NB4 (cell line): ENCODE data around the gene RAB11B.

ENCODE experiments used
- DNase-seq: peaks from one replicate; pipeline ENCODE4 v3.0.0; 2010; ENCODE audit warnings: low read depth
- H3K4me3 ChIP-seq: one replicate; pipeline ENCODE4 v1.5.1; 2011; ENCODE audit warnings: mild to moderate bottlenecking, low read depth, low read length, moderate library complexity
- MYC ChIP-seq: IDR thresholded peaks from 2 replicates; pipeline ENCODE4 v1.6.1; 2011; ENCODE audit warnings: low read depth, low read length
- POLR2A ChIP-seq: IDR thresholded peaks from 2 replicates; pipeline ENCODE4 v1.6.1; 2011; ENCODE audit warnings: mild to moderate bottlenecking; ENCODE audit not compliant: insufficient read length; ENCODE audit errors: extremely low read depth
- TF ChIP-seq, protein P1 (sequence below): IDR thresholded peaks from 2 replicates; pipeline ENCODE4 v1.6.1; 2011; ENCODE audit warnings: low read depth, low read length
- TF ChIP-seq, protein P2 (sequence below): IDR thresholded peaks from one replicate; pipeline ENCODE4 v1.5.1; 2012; ENCODE audit warnings: low read depth, low read length

RAB11B gene

DNA sequence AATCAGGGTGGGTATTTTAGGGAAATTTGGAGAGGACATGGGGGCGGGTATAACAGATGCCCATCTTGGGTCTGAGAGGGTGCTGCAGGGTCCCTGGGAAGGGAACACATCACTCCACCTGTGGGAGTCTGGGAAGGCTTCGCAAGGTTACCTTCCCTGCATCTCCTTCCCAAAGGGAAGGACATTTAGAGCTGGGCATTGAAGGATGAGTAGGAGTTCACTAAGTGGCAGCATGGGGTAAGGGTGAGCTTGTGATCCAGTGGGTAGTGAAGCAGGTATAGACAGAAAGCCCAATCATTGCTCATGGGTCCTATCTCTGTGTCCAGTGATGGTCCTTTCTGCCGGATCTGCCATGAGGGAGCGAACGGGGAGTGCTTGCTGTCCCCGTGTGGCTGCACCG is 36.1 kb downstream of the RAB11B start:
- TF ChIP-seq MYC (no peak), POLR2A (no peak)
- TF ChIP-seq, protein P1, sequence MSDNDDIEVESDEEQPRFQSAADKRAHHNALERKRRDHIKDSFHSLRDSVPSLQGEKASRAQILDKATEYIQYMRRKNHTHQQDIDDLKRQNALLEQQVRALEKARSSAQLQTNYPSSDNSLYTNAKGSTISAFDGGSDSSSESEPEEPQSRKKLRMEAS, result no peak
- TF ChIP-seq, protein P2, sequence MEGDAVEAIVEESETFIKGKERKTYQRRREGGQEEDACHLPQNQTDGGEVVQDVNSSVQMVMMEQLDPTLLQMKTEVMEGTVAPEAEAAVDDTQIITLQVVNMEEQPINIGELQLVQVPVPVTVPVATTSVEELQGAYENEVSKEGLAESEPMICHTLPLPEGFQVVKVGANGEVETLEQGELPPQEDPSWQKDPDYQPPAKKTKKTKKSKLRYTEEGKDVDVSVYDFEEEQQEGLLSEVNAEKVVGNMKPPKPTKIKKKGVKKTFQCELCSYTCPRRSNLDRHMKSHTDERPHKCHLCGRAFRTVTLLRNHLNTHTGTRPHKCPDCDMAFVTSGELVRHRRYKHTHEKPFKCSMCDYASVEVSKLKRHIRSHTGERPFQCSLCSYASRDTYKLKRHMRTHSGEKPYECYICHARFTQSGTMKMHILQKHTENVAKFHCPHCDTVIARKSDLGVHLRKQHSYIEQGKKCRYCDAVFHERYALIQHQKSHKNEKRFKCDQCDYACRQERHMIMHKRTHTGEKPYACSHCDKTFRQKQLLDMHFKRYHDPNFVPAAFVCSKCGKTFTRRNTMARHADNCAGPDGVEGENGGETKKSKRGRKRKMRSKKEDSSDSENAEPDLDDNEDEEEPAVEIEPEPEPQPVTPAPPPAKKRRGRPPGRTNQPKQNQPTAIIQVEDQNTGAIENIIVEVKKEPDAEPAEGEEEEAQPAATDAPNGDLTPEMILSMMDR, result no peak
- DNase-seq, result no peak
- no peak overlapping the region for H3K4me3 ChIP-seq

DNA sequence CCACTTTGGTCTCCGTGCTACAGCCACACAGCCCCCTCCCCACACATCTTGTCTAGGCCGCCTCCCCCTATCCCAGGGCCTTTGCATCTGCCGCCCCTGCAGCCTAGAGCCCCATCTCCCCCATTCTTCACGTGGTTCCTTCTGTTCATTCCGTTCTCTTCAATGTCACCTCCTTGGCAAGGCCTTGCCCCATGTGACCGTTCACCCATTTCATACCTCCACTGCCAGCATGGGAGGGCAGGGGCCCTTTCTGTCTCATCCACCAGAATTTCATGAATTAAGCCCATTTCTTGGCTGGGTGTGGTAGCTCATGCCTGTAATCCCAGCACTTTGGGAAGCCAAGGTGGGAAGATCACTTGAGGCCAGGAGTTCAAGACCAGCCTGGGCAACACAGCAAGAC is 38.9 kb downstream of the RAB11B start:
- TF ChIP-seq MYC, result no peak
- TF ChIP-seq, protein P2, result no peak
- TF ChIP-seq, protein P1, result no peak
- TF ChIP-seq POLR2A, result no peak
- H3K4me3 ChIP-seq, result no peak overlapping the region
- DNase-seq, result no peak

DNA sequence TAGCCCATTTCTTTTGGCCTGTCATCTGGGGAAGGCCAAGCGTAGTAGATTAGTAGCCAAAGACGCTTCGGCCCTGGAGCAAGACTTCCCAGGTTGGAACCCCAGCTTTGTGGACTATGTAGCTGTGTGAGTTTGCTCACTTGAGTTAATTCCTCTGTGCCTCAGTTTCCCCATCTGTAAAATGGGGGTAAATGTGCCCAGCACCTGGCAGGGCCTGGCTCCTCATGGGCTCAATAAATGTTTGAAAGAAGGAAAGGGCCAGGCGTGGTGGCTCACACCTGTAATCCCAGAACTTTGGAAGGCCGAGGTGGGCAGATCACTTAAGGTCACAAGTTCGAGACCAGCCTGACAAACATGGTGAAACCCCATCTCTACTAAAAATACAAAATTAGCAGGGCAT is 39.7 kb downstream of the RAB11B start:
- no peak for DNase-seq
- H3K4me3 ChIP-seq, result no peak overlapping the region
- TF ChIP-seq MYC, result no peak
- no peak for TF ChIP-seq POLR2A
- TF ChIP-seq, protein P1, result no peak
- TF ChIP-seq, protein P2, result no peak

DNA sequence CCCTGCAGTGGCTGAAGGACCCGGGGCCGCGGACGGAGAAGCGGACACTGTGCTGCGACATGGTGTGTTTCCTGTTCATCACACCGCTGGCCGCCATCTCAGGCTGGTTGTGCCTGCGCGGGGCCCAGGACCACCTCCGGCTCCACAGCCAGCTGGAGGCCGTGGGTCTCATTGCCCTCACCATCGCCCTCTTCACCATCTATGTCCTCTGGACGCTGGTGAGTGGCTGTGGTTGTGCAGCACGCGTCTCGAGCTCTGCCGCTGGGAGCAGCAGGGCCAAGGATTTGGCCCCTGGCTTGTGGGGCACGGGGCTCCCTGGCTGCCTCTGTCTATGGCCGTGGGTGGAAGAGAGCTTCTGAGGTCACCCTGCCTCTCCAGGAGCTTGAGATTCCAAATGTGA is 40.5 kb downstream of the RAB11B start:
- no peak overlapping the region for H3K4me3 ChIP-seq
- no peak for DNase-seq
- TF ChIP-seq MYC (no peak), POLR2A (no peak)
- TF ChIP-seq, protein P2, result no peak
- TF ChIP-seq, protein P1, result no peak

- no peak for DNase-seq
- H3K4me3 ChIP-seq, result no peak overlapping the region
- TF ChIP-seq MYC (no peak), POLR2A (no peak)
- TF ChIP-seq, protein P2, result no peak
- TF ChIP-seq, protein P1, result no peak
Observed at GRCh38 chr19:8438236-8438635, 48.1 kb downstream of the RAB11B start.
